ENCODE data around the gene MMP13. TPM values are rescaled to one million over a fixed set of nuclear protein-coding genes. Genes with fewer than 3 reads are reported as not detected.
A peak's percentile ranks its signal among the peaks of the same experiment; 100 is the strongest.

The MMP13 gene
- total RNA-seq, 1 donor from 2014 or later: 0.13 TPM

GRCh38 chr11:102921587-102922220 lies 33.8 kb downstream of the MMP13 start:
- Histone ChIP-seq H3K4me3 (ENCODE audit: low read depth, low read length) (no peak overlapping the region), H3K27me3 (ENCODE audit: control insufficient read depth, insufficient read depth, low read length) (no peaks in the 10 kb centered on the region), H3K36me3 (ENCODE audit: control insufficient read depth, insufficient read depth, low read length) (no peaks in the 10 kb centered on the region)
- TF ChIP-seq, protein P1, sequence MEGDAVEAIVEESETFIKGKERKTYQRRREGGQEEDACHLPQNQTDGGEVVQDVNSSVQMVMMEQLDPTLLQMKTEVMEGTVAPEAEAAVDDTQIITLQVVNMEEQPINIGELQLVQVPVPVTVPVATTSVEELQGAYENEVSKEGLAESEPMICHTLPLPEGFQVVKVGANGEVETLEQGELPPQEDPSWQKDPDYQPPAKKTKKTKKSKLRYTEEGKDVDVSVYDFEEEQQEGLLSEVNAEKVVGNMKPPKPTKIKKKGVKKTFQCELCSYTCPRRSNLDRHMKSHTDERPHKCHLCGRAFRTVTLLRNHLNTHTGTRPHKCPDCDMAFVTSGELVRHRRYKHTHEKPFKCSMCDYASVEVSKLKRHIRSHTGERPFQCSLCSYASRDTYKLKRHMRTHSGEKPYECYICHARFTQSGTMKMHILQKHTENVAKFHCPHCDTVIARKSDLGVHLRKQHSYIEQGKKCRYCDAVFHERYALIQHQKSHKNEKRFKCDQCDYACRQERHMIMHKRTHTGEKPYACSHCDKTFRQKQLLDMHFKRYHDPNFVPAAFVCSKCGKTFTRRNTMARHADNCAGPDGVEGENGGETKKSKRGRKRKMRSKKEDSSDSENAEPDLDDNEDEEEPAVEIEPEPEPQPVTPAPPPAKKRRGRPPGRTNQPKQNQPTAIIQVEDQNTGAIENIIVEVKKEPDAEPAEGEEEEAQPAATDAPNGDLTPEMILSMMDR (IDR thresholded peaks at IDR 0.05; ENCODE audit: insufficient read depth, low read length, poor library complexity, severe bottlenecking): no peak
- DNase-seq (ENCODE audit: low read depth): no peak

GRCh38 chr11:102920118-102920684 lies 35.3 kb downstream of the MMP13 start:
- TF ChIP-seq, protein P1 (IDR thresholded peaks at IDR 0.05; ENCODE audit: insufficient read depth, low read length, poor library complexity, severe bottlenecking): no peak
- H3K27me3 ChIP-seq (ENCODE audit: control insufficient read depth, insufficient read depth, low read length): no peaks in the 10 kb centered on the region
- no peaks in the 10 kb centered on the region for H3K36me3 ChIP-seq (ENCODE audit: control insufficient read depth, insufficient read depth, low read length)
- no peak for DNase-seq (ENCODE audit: low read depth)
- no peak overlapping the region for H3K4me3 ChIP-seq (ENCODE audit: low read depth, low read length)

GRCh38 chr11:102915044-102915375 lies 40.5 kb downstream of the MMP13 start:
- Histone ChIP-seq H3K36me3 (ENCODE audit: control insufficient read depth, insufficient read depth, low read length) (no peaks in the 10 kb centered on the region), H3K4me3 (ENCODE audit: low read depth, low read length) (no peak overlapping the region), H3K27me3 (ENCODE audit: control insufficient read depth, insufficient read depth, low read length) (no peaks in the 10 kb centered on the region)
- no peak for DNase-seq (ENCODE audit: low read depth)
- TF ChIP-seq, protein P1 (IDR thresholded peaks at IDR 0.05; ENCODE audit: insufficient read depth, low read length, poor library complexity, severe bottlenecking): no peak

- DNase-seq (ENCODE audit: low read depth): peak; percentile 28
- Histone ChIP-seq H3K4me3 (ENCODE audit: low read depth, low read length) (no peak overlapping the region), H3K27me3 (ENCODE audit: control insufficient read depth, insufficient read depth, low read length) (no peaks in the 10 kb centered on the region), H3K36me3 (ENCODE audit: control insufficient read depth, insufficient read depth, low read length) (no peaks in the 10 kb centered on the region)
- TF ChIP-seq, protein P1 (IDR thresholded peaks at IDR 0.05; ENCODE audit: insufficient read depth, low read length, poor library complexity, severe bottlenecking): peak; percentile 74
These were observed 41.1 kb downstream of the MMP13 start for GRCh38 chr11:102914238-102915043.

DNA sequence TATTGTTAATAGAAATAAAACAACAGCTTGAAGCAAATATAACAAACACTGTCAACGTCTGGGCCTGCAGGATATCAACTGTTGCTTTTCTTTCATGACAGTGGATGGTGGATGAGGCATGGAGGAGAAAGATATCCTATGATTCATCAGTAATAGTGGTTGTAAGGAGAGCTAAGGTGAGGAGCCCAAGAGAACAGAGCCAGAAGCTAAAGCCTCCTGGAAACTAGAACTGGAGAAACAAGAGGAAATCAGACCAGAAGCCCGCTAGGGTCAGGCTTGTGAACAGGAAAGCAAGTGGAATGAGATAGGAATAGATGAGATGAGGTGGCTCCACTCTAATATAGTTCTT lies 43.1 kb downstream of the MMP13 start:
- DNase-seq (ENCODE audit: low read depth): no peak
- TF ChIP-seq, protein P1 (IDR thresholded peaks at IDR 0.05; ENCODE audit: insufficient read depth, low read length, poor library complexity, severe bottlenecking): no peak
- Histone ChIP-seq H3K36me3 (ENCODE audit: control insufficient read depth, insufficient read depth, low read length) (no peaks in the 10 kb centered on the region), H3K4me3 (ENCODE audit: low read depth, low read length) (no peak overlapping the region), H3K27me3 (ENCODE audit: control insufficient read depth, insufficient read depth, low read length) (no peaks in the 10 kb centered on the region)

All from kidney epithelial cell (primary cell).